PC-9 (cell line): ENCODE results near the gene MAD2L1. TPM values are rescaled to one million over a fixed set of nuclear protein-coding genes. Genes with fewer than 3 reads are reported as not detected.
A peak's percentile ranks its signal among the peaks of the same experiment; 100 is the strongest.
"Not testable (repeated sequence)": the region's sequence is repeated elsewhere in the genome, so short reads cannot be mapped to it uniquely, and the experiment has no call there.

ENCODE experiments used
- BruUV-seq: library from RNA; stranded (reverse); fragments of 400-500 nt; replicated peaks from 2 replicates; lab custom pipeline; 2021; lab: Mats Ljungman, UMichigan
- CTCF ChIA-PET: fragments of 300-600 bp; sonication (Branson Sonifier 250); formaldehyde crosslinking; loops from one replicate; lab custom pipeline; 2022; ENCODE audit warnings: antibody characterized with exemption; lab: Charles Lee
- POLR2A ChIA-PET: fragments of 300-600 bp; sonication (Branson Sonifier 250); formaldehyde crosslinking; loops from one replicate; lab custom pipeline; 2022; ENCODE audit warnings: antibody characterized with exemption; ENCODE audit not compliant: unreplicated experiment; lab: Charles Lee
- DNase-seq, 2 experiments: peaks; one replicate each; pipeline versions ENCODE4 v3.0.0 to v3.0.0-alpha.2; 2015 to 2022; ENCODE audit warnings: mixed read lengths in 1 of 2
- H2AFZ ChIP-seq: fragments of 200-600 bp; sonication (generic); 2 replicates; pipeline ENCODE4 v1.8.1; 2017; ENCODE audit warnings: antibody characterized with exemption
- H3F3A ChIP-seq: fragments of 200-600 bp; sonication (generic); 2 replicates; pipeline ENCODE4 v1.8.1; 2017; ENCODE audit warnings: antibody characterized with exemption, mild to moderate bottlenecking, low read depth; ENCODE audit not compliant: insufficient read depth
- H3K27ac ChIP-seq: fragments of 200-600 bp; sonication (generic); 2 replicates; pipeline ENCODE4 v1.6.1; 2016; ENCODE audit warnings: mixed run types
- H3K27me3 ChIP-seq: fragments of 200-600 bp; sonication (generic); 2 replicates; pipeline ENCODE4 v1.6.1; 2016; ENCODE audit warnings: low read depth, mixed run types; ENCODE audit not compliant: insufficient read depth
- H3K36me3 ChIP-seq: fragments of 200-600 bp; sonication (generic); 2 replicates; pipeline ENCODE4 v1.6.1; 2016; ENCODE audit warnings: low read depth, mixed run types
- H3K4me1 ChIP-seq: fragments of 200-600 bp; sonication (generic); replicated peaks from 2 replicates; pipeline ENCODE4 v1.6.1; 2016; ENCODE audit warnings: mixed run types; ENCODE audit not compliant: insufficient read depth
- H3K4me2 ChIP-seq: fragments of 200-600 bp; sonication (generic); 2 replicates; pipeline ENCODE4 v1.6.1; 2017; ENCODE audit warnings: mixed run types
- H3K4me3 ChIP-seq: fragments of 200-600 bp; sonication (generic); 2 replicates; pipeline ENCODE4 v1.6.1; 2016; ENCODE audit warnings: mixed run types
- H3K79me2 ChIP-seq: fragments of 200-600 bp; sonication (generic); 2 replicates; pipeline ENCODE4 v1.6.1; 2017; ENCODE audit warnings: low read depth, mixed run types
- H3K9me2 ChIP-seq: fragments of 200-600 bp; sonication (generic); 2 replicates; pipeline ENCODE4 v1.8.1; 2017; ENCODE audit warnings: mild to moderate bottlenecking; ENCODE audit not compliant: insufficient read depth
- H3K9me3 ChIP-seq: fragments of 200-600 bp; sonication (generic); 2 replicates; pipeline ENCODE4 v1.8.1; 2016; ENCODE audit warnings: low read depth; ENCODE audit not compliant: insufficient read depth
- H4K20me1 ChIP-seq: fragments of 200-600 bp; sonication (generic); 2 replicates; pipeline ENCODE4 v1.8.1; 2017; ENCODE audit not compliant: insufficient read depth
- EZH2 ChIP-seq: fragments of 200-600 bp; sonication (generic); IDR thresholded peaks from 2 replicates; pipeline ENCODE4 v1.8.0; 2017; ENCODE audit warnings: antibody characterized with exemption, low read depth
- intact Hi-C: fragments of 100-400 bp; cut with micrococcal nuclease; formaldehyde crosslinking; loops from one replicate; pipeline ENCODE4 v1.10.0; 2022; ENCODE audit not compliant: unreplicated experiment
- total RNA-seq: library from RNA; stranded (reverse); gene quantifications from 2 replicates; pipeline ENCODE4 v1.2.3, GENCODE V29; 2021
- TF ChIP-seq, protein P1 (sequence below): fragments of 200-600 bp; sonication (generic); conservative IDR thresholded peaks from 2 replicates; pipeline ENCODE4 v1.6.1; 2017; ENCODE audit warnings: mixed run types, antibody characterized with exemption, mild to moderate bottlenecking, moderate library complexity

MAD2L1 gene
- total RNA-seq, 1 experiment from 2014 or later, result 34.4 TPM

DNA sequence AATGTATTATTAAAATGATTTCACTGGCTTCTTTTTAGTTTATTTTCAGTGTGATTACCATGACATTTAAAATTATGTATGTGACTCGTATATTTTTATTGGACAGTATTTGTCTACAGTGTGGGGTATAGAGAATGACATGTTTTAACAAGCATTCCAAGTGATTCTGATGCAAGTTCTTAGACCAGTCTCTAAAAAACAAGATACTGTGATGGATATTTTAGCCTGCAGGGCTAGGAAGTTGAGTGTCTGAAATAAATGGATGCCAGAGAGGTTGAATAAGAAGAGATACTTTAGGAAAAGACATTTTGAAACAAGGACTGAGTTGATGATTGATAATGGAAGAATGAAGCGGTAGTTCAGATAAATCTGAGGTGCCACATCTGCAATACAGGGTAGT is 3.5 kb upstream of the MAD2L1 start:
- Histone ChIP-seq H2AFZ (no peak overlapping the region), H3K27ac (no peak overlapping the region), H3K9me3 (no peaks in the 10 kb centered on the region), H3K4me2 (no peak overlapping the region), H3K36me3 (no peaks in the 10 kb centered on the region), H3F3A (no peaks in the 10 kb centered on the region), H3K9me2 (no peaks in the 10 kb centered on the region), H3K4me1 (peaks cover 13% of the 10 kb centered on the region), H3K27me3 (no peaks in the 10 kb centered on the region), H3K79me2 (peaks cover 30% of the 10 kb centered on the region), H4K20me1 (no peaks in the 10 kb centered on the region), H3K4me3 (no peak overlapping the region)
- intact Hi-C loops, result no loop called here
- CTCF ChIA-PET, result no interaction called here
- no TSS peak for BruUV-seq
- no peak for DNase-seq
- TF ChIP-seq, protein P1, sequence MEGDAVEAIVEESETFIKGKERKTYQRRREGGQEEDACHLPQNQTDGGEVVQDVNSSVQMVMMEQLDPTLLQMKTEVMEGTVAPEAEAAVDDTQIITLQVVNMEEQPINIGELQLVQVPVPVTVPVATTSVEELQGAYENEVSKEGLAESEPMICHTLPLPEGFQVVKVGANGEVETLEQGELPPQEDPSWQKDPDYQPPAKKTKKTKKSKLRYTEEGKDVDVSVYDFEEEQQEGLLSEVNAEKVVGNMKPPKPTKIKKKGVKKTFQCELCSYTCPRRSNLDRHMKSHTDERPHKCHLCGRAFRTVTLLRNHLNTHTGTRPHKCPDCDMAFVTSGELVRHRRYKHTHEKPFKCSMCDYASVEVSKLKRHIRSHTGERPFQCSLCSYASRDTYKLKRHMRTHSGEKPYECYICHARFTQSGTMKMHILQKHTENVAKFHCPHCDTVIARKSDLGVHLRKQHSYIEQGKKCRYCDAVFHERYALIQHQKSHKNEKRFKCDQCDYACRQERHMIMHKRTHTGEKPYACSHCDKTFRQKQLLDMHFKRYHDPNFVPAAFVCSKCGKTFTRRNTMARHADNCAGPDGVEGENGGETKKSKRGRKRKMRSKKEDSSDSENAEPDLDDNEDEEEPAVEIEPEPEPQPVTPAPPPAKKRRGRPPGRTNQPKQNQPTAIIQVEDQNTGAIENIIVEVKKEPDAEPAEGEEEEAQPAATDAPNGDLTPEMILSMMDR, result no peak
- no peak for TF ChIP-seq EZH2
- POLR2A ChIA-PET, result no interaction called here

DNA sequence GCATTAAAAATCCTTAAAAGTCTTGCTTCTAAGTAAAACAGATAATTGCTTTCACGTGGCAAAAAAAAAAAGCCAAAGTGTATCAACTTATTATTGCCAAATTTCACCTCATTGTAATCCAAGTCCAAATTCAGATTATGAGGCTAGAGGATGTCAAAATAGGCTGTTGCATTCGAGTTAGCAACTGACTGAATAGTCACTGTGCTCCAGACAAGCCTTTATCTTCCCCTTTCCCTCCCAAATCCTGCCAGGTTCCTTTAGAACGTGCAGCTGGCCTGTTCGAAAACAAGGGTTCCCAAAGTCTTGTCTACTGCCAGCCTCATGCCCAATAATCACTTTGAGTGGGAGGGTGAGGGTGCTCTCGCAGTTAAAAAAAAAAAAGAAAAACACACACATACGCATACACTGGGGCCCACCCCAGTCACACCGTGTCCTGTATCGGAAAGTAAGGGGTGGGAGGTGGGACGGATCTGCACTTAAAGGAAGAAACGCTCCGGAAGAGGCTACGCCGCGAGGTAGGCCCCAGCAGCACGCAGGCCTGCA is 603 bp downstream of the MAD2L1 start:
- Histone ChIP-seq H3K4me3 (peak overlapping the region; percentile 89), H3K36me3 (no peaks in the 10 kb centered on the region), H4K20me1 (no peaks in the 10 kb centered on the region), H3K9me2 (no peaks in the 10 kb centered on the region), H3K27me3 (no peaks in the 10 kb centered on the region), H2AFZ (peak overlapping the region; percentile 84), H3F3A (no peaks in the 10 kb centered on the region), H3K4me1 (peaks cover 21% of the 10 kb centered on the region), H3K9me3 (no peaks in the 10 kb centered on the region), H3K4me2 (peak overlapping the region; percentile 90), H3K27ac (peak overlapping the region; percentile 77), H3K79me2 (peaks cover 63% of the 10 kb centered on the region)
- intact Hi-C loops, result no loop called here
- CTCF ChIA-PET, result no interaction called here
- TF ChIP-seq, protein P1, result no peak
- TF ChIP-seq EZH2, result no peak
- POLR2A ChIA-PET, result no interaction called here
- DNase-seq, result no peak
- BruUV-seq, result TSS peak; percentile 35

DNA sequence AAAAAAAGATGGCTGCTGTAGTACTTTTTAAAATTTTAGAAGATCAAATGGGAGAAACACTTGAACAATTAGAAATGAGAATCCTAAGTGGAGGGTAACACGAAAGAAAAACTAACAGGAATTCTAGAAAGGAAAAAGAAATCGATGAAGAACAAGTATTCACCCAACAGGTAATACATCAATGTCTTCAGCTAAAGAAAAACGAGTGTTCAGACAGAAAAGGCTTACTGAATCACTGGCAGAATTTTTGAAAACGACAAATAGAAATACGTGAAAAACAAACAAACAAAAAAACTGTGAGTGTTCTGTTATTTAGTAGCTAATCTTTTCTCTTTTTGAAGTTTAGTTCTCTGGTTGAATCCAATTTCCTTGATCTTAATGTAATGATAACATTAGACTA is 1.8 kb downstream of the MAD2L1 start:
- Histone ChIP-seq H3K9me3 (no peaks in the 10 kb centered on the region), H4K20me1 (no peaks in the 10 kb centered on the region), H3K36me3 (no peaks in the 10 kb centered on the region), H3K4me2 (peak overlapping the region; percentile 90), H3K4me3 (peak overlapping the region; percentile 89; the same call in 1 of the 2 replicates), H3F3A (no peaks in the 10 kb centered on the region), H3K27ac (no peak overlapping the region), H3K4me1 (peaks cover 21% of the 10 kb centered on the region), H3K79me2 (peaks cover 63% of the 10 kb centered on the region), H3K27me3 (no peaks in the 10 kb centered on the region), H2AFZ (peak overlapping the region; percentile 58; the same call in 1 of the 2 replicates), H3K9me2 (no peaks in the 10 kb centered on the region)
- POLR2A ChIA-PET, result interaction anchor here (0.7 kb wide), 1 partner anchor 1603 kb away, joined by 10 read pairs; no protein-coding TSS in a partner anchor
- CTCF ChIA-PET, result no interaction called here
- no peak for DNase-seq
- TF ChIP-seq, protein P1, result no peak
- no peak for TF ChIP-seq EZH2
- intact Hi-C loops, result no loop called here
- no TSS peak for BruUV-seq

DNA sequence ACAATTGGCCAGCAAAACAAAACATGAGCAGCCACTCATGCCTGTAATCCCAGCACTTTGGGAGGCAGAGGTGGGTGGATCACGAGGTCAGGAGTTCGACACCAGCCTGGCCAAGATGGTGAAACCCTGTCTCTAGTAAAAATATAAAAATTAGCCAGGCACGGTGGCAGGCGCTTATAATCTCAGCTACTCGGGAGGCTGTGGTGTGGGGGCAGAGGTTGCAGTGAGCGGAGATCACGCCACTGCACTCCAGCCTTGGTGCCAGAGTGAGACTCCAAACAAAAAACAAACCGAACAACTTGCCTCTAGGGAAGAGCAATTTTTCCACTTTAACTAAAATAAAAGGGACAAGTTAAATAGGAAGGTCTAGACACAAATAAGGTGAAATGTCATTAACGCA is 2.9 kb downstream of the MAD2L1 start:
- H3K4me1 ChIP-seq, result peaks cover 21% of the 10 kb centered on the region
- H3K9me2 ChIP-seq, BruUV-seq, H4K20me1 ChIP-seq, H3K36me3 ChIP-seq, H3K27ac ChIP-seq, CTCF ChIA-PET, POLR2A ChIA-PET, H2AFZ ChIP-seq, H3F3A ChIP-seq, H3K4me3 ChIP-seq, H3K27me3 ChIP-seq, H3K9me3 ChIP-seq, intact Hi-C loops, DNase-seq: not testable (repeated sequence)
- peak overlapping the region; percentile 90; the same call in 1 of the 2 replicates for H3K4me2 ChIP-seq
- H3K79me2 ChIP-seq, result peaks cover 59% of the 10 kb centered on the region
